ENCODE measurements around the gene FUT8. TPM values are rescaled to one million over a fixed set of nuclear protein-coding genes. Genes with fewer than 3 reads are reported as not detected.
A peak's percentile ranks its signal among the peaks of the same experiment; 100 is the strongest.

FUT8 gene
- total and polyA plus RNA-seq, 2 donors (not counting 1 experiment from before 2014, with no cell fraction given): 13.2 to 91.8 TPM

DNA sequence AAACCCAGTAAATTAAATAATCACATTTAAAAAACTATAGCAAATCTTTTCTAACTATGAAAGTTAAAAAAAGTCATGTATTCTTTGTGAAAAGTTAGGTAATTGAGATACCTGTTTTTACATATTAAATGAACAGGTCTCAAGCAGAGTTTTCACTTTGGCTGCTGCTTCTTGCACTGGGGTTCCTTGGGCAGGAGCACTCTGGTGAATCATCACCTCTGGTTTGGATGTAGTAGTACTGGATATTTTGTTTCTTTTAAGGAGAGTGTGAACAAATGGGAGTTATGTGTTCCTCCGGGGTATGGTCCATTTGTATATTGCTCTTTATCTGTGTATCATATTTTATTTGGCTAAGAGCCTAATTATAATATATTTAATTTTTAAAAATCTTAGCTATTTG lies 82.7 kb downstream of the FUT8 start:
- Histone ChIP-seq H3K9me3 (ENCODE audit: control extremely low read depth in 1 of 3, control insufficient read depth in 2 of 3, insufficient read depth in 1 of 3, low read length in 2 of 3) (peaks cover 6 to 8% (median 6%) of the 10 kb centered on the region in 3 donors), H3K4me1 (ENCODE audit: control insufficient read depth in 2 of 2, insufficient read depth in 2 of 2, low read length in 2 of 2) (peaks cover 0 to 4% of the 10 kb centered on the region in 2 donors), H3K4me2 (replicated peaks; ENCODE audit: low read depth, low read length, poor library complexity, severe bottlenecking) (no peak overlapping the region), H3K79me2 (ENCODE audit: control insufficient read depth, insufficient read depth, low read length) (peaks cover 82% of the 10 kb centered on the region), H3K27me3 (replicated peaks in 1 of 4; ENCODE audit: control extremely low read depth in 1 of 4, control insufficient read depth in 3 of 4, insufficient read depth in 4 of 4, low read length in 3 of 4) (no peaks in the 10 kb centered on the region), H2AFZ (ENCODE audit: insufficient read depth, low read depth, low read length, poor library complexity, severe bottlenecking) (no peak overlapping the region), H3K4me3 (ENCODE audit: control extremely low read depth in 1 of 5, extremely low read depth in 1 of 5, insufficient read depth in 1 of 5, low read depth in 2 of 5, low read length in 4 of 5) (no peak overlapping the region), H3K9ac (ENCODE audit: low read length) (no peak overlapping the region), H3K36me3 (replicated peaks in 1 of 2; ENCODE audit: control extremely low read depth in 1 of 2, control insufficient read depth in 1 of 2, extremely low read depth in 1 of 2, insufficient read depth in 2 of 2, low read length in 1 of 2) (peaks cover 4 to 5% of the 10 kb centered on the region in 2 experiments), H3K27ac (ENCODE audit: low read length in 2 of 2) (no peak overlapping the region), H4K20me1 (ENCODE audit: control insufficient read depth, insufficient read depth, low read length, poor library complexity, severe bottlenecking) (peaks cover 6% of the 10 kb centered on the region)
- intact Hi-C loops (cut with micrococcal nuclease): no loop called here
- no peak for TF ChIP-seq EZH2 (IDR thresholded peaks at IDR 0.05; ENCODE audit: borderline replicate concordance, insufficient read depth, low read depth, low read length, poor library complexity, severe bottlenecking)
- no peak for TF ChIP-seq CTCF (IDR thresholded peaks at IDR 0.05)
- Mint-ChIP-seq H3K27ac (no peak overlapping the region), H3K27me3 (no peaks in the 10 kb centered on the region), H3K4me3 (no peak overlapping the region), H3K9me3 (ENCODE audit: insufficient read depth) (peaks cover 2% of the 10 kb centered on the region), H3K4me1 (peaks cover 37% of the 10 kb centered on the region)
- CTCF ChIA-PET: no interaction called here
- POLR2A ChIA-PET: no interaction called here
- no CpG with 5 or more reads among the region's 1 CpG for WGBS (ENCODE audit: insufficient coverage)
- ATAC-seq (ENCODE audit: low read depth): no peak
- DNase-seq: no peak

DNA sequence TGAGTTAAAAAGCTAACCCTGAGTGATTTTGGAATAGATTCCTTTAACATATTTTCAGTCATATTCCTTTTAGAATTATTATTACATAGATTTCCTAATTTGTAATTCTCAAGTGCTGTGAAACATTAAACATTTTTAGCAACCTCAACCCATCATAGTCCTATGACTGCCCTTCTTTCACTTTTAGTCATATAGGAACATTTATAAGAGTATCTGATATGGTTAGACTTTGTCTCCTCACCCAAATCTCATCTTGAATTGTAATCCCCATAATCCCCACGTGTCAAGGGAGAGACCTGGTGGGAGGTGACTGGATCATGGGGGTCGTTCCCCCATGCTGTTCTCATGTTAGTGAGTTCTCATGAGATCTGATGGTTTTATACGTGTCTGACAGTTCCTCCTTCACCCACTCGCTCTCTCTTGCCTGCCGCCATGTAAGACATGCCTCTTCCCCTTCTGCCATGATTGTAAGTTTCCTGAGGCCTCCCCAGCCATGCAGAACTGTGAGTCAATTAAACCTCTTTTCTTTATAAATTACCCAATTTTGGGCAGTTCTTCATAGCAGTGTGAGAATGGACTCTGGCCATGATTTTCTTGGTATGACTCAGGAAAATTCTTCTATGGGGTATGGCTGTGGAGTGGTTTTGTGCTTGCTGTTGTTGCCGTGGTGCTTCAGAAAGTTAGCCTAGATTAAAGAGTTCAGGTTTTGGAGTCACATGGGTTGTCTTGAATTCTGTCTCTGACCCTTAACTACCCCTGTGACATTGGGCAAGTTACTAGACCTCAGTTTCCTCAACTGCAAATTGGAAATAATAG lies 83.9 kb downstream of the FUT8 start:
- Histone ChIP-seq H3K36me3 (replicated peaks in 1 of 2; ENCODE audit: control extremely low read depth in 1 of 2, control insufficient read depth in 1 of 2, extremely low read depth in 1 of 2, insufficient read depth in 2 of 2, low read length in 1 of 2) (peaks cover 4 to 5% of the 10 kb centered on the region in 2 experiments), H3K27ac (ENCODE audit: low read length in 2 of 2) (no peak overlapping the region), H3K79me2 (ENCODE audit: control insufficient read depth, insufficient read depth, low read length) (peaks cover 82% of the 10 kb centered on the region), H3K4me2 (replicated peaks; ENCODE audit: low read depth, low read length, poor library complexity, severe bottlenecking) (no peak overlapping the region), H3K4me3 (ENCODE audit: control extremely low read depth in 1 of 5, extremely low read depth in 1 of 5, insufficient read depth in 1 of 5, low read depth in 2 of 5, low read length in 4 of 5) (no peak overlapping the region), H2AFZ (ENCODE audit: insufficient read depth, low read depth, low read length, poor library complexity, severe bottlenecking) (no peak overlapping the region), H3K9ac (ENCODE audit: low read length) (no peak overlapping the region), H4K20me1 (ENCODE audit: control insufficient read depth, insufficient read depth, low read length, poor library complexity, severe bottlenecking) (peaks cover 11% of the 10 kb centered on the region), H3K4me1 (ENCODE audit: control insufficient read depth in 2 of 2, insufficient read depth in 2 of 2, low read length in 2 of 2) (peaks cover 0 to 9% of the 10 kb centered on the region in 2 donors), H3K9me3 (ENCODE audit: control extremely low read depth in 1 of 3, control insufficient read depth in 2 of 3, insufficient read depth in 1 of 3, low read length in 2 of 3) (peaks cover 6 to 8% (median 6%) of the 10 kb centered on the region in 3 donors), H3K27me3 (replicated peaks in 1 of 4; ENCODE audit: control extremely low read depth in 1 of 4, control insufficient read depth in 3 of 4, insufficient read depth in 4 of 4, low read length in 3 of 4) (no peaks in the 10 kb centered on the region)
- CTCF ChIA-PET: no interaction called here
- Mint-ChIP-seq H3K27me3 (no peaks in the 10 kb centered on the region), H3K9me3 (ENCODE audit: insufficient read depth) (peaks cover 2% of the 10 kb centered on the region), H3K4me3 (no peak overlapping the region), H3K4me1 (peaks cover 40% of the 10 kb centered on the region), H3K27ac (peak overlapping the region; percentile 33)
- ATAC-seq (ENCODE audit: low read depth) (no peak), DNase-seq (no peak)
- intact Hi-C loops (cut with micrococcal nuclease): no loop called here
- TF ChIP-seq EZH2 (IDR thresholded peaks at IDR 0.05; ENCODE audit: borderline replicate concordance, insufficient read depth, low read depth, low read length, poor library complexity, severe bottlenecking): no peak
- 81% methylated on average over 3 of the region's 6 CpGs for WGBS (ENCODE audit: insufficient coverage)
- POLR2A ChIA-PET: no interaction called here
